EL (cell line): Measurements from ENCODE around the gene SCEL.
A peak's percentile ranks its signal among the peaks of the same experiment; 100 is the strongest.
"Not testable (repeated sequence)": the region's sequence is repeated elsewhere in the genome, so short reads cannot be mapped to it uniquely, and the experiment has no call there.

Source experiments
- DNase-seq: peaks from one replicate; pipeline ENCODE4 v3.0.0-alpha.2; 2016

SCEL gene

GRCh38 chr13:77535448-77535847 lies at the start of gene SCEL:
Gene SCEL, plus strand, starts transcription at chr13:77535706. Its CDS starts 20,170 bp downstream, at chr13:77555876.
- DNase-seq: no peak

- DNase-seq: no peak
These were observed 45.8 kb upstream of the SCEL start for GRCh38 chr13:77489566-77490337.

GRCh38 chr13:77492982-77493381 lies 42.5 kb upstream of the SCEL start:
- no peak for DNase-seq

GRCh38 chr13:77494226-77494625 lies 41.3 kb upstream of the SCEL start:
- no peak for DNase-seq

- DNase-seq: no peak
These were observed 38.2 kb upstream of the SCEL start for GRCh38 chr13:77497350-77497749.

- no peak for DNase-seq
These were observed 37.7 kb upstream of the SCEL start for GRCh38 chr13:77497835-77498234.

- no peak for DNase-seq
These were observed 33.3 kb upstream of the SCEL start for GRCh38 chr13:77502104-77502720.

GRCh38 chr13:77503398-77503797 lies 32.1 kb upstream of the SCEL start:
- DNase-seq: no peak

- no peak for DNase-seq
These were observed 28.6 kb upstream of the SCEL start for GRCh38 chr13:77506874-77507273.

GRCh38 chr13:77507931-77508776 lies 27.4 kb upstream of the SCEL start:
- peak; percentile 78 for DNase-seq

- peak; percentile 55 for DNase-seq
These were observed 26.4 kb upstream of the SCEL start for GRCh38 chr13:77508959-77509620.

- DNase-seq: no peak
These were observed 25.4 kb upstream of the SCEL start for GRCh38 chr13:77510156-77510555.

- DNase-seq: no peak
These were observed 24.0 kb upstream of the SCEL start for GRCh38 chr13:77511552-77511951.

- DNase-seq: no peak
These were observed 21.7 kb upstream of the SCEL start for GRCh38 chr13:77513719-77514335.

GRCh38 chr13:77514336-77514726 lies 21.2 kb upstream of the SCEL start:
- DNase-seq: no peak

- no peak for DNase-seq
These were observed 19.7 kb upstream of the SCEL start for GRCh38 chr13:77515785-77516184.

- peak; percentile 28 for DNase-seq
These were observed 19.1 kb upstream of the SCEL start for GRCh38 chr13:77516342-77516789.

- DNase-seq: no peak
These were observed 17.2 kb upstream of the SCEL start for GRCh38 chr13:77518266-77518665.

- DNase-seq: not testable (repeated sequence)
These were observed 16.1 kb upstream of the SCEL start for GRCh38 chr13:77519396-77519795.

GRCh38 chr13:77519808-77520207 lies 15.7 kb upstream of the SCEL start:
- no peak for DNase-seq

GRCh38 chr13:77521194-77521593 lies 14.3 kb upstream of the SCEL start:
- no peak for DNase-seq

GRCh38 chr13:77521595-77522367 lies 13.7 kb upstream of the SCEL start:
- peak; percentile 14 for DNase-seq
